Measurements from ENCODE around the gene MON2.
A peak's percentile ranks its signal among the peaks of the same experiment; 100 is the strongest.

Gene MON2

DNA sequence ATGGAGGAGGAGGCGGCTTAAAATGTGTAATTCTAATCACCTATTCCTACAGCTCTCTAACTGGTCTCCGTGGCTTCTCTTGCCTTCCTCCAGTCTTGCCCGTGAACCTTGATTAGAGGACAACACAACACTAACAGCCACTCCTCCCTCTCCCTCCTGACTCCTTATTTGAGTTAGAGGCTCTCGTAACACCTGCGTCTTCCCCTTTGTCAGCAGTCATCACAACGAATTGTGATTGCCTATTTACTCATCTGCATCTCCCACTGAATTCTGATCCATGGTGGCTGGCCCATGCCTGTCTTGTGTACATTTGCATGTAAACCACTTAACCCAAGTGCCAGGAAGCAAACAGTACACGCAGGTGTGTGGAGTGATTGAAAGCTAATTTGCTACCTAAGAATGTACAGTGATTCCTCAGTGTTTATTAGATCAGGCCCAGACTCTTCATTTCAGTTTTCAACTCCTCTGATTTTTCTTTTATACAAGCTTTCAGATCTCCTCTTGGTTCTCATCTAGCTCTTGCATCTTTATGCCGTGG lies 154.5 kb downstream of the MON2 start:
- Mint-ChIP-seq H3K27ac (no peak overlapping the region), H3K27me3 (peaks cover 4% of the 10 kb centered on the region), H3K4me1 (no peaks in the 10 kb centered on the region), H3K4me3 (no peak overlapping the region), H3K9me3 (no peaks in the 10 kb centered on the region), H3K36me3 (peaks cover 2% of the 10 kb centered on the region)
- no peak for DNase-seq
- CTCF ChIA-PET, result interaction anchor here (0.7 to 1.3 kb wide), 2 partner anchors 20 to 21 kb away, joined by 3 to 4 read pairs; no protein-coding TSS in a partner anchor

DNA sequence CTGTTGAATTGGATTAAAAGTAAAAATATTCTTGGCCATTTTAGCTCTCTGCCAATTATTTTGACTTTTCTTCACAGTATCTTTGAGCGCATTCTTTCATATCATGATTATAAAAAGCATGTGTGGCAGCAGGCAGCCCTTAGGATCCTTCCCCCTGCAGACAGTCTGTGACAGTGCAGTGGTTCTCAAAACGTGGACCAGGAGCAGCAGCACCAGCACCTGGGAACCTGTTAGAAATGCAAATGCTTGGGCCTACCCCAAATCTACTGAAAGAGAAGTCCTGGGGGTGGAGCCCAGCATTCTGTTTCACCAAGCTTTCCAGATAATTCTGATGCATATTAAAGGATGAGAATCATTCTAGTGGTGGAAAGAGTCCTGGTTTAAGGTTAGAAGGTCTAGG lies 155.6 kb downstream of the MON2 start:
- no peak overlapping the region for H3K4me3 Mint-ChIP-seq
- no peak for DNase-seq
- H3K9me3 Mint-ChIP-seq, result no peaks in the 10 kb centered on the region

DNA sequence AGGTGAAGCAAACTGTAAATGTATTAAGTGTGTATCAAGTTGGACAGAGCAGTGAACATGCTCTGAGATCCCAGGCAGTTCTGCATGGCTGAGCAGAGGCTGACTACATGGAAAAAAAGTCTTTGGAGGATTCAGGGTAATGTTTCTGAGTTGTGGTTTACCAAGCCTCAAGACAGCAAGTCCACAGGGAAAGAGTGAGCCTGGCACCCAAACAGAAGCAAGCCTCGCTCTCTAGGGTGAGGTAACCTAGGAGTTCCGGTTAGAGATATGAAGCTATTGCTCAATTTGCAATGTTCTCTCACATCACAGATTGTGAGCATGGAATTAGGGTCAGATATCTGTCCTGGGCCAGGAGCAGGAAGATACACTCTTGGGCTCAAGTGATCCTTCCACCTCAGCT lies 158.6 kb downstream of the MON2 start:
- CTCF ChIA-PET, result no interaction called here
- H3K27ac Mint-ChIP-seq, result no peak overlapping the region
- peaks cover 32% of the 10 kb centered on the region for H3K27me3 Mint-ChIP-seq
- no peak for DNase-seq
- no peaks in the 10 kb centered on the region for H3K4me1 Mint-ChIP-seq
- no peaks in the 10 kb centered on the region for H3K36me3 Mint-ChIP-seq
- no peak overlapping the region for H3K4me3 Mint-ChIP-seq
- H3K9me3 Mint-ChIP-seq, result no peaks in the 10 kb centered on the region

More for the DNA sequence above, 155.6 kb downstream of the MON2 start:
- no peaks in the 10 kb centered on the region for H3K4me1 Mint-ChIP-seq
- H3K27ac Mint-ChIP-seq, result no peak overlapping the region
- CTCF ChIA-PET, result interaction anchor here (1.3 kb wide), 1 partner anchor 19 kb away, joined by 4 read pairs; no protein-coding TSS in a partner anchor
- peaks cover 8% of the 10 kb centered on the region for H3K27me3 Mint-ChIP-seq
- no peaks in the 10 kb centered on the region for H3K36me3 Mint-ChIP-seq

DNA sequence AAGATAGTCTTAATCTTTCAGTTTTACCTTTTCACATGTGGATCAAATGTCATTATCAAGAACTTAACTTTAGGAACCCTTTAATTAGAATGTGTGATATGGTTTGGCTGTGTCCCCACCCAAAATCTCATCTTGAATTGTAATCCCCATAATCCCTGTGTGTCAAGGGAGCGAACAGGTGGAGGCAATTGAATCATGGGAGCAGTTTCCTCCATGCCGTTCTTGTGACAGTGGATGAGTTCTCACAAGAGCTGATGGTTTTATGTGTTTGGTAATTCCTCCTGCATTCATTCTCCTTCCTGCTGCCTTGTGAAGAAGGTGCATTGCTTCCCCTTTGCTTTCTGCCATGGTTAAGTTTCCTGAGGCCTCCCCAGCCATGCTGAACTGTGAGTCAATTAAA lies 160.6 kb downstream of the MON2 start:
- Mint-ChIP-seq H3K9me3 (no peaks in the 10 kb centered on the region), H3K4me1 (peaks cover 3% of the 10 kb centered on the region), H3K27ac (no peak overlapping the region), H3K4me3 (no peak overlapping the region), H3K36me3 (no peaks in the 10 kb centered on the region), H3K27me3 (peaks cover 51% of the 10 kb centered on the region)
- no peak for DNase-seq
- CTCF ChIA-PET, result interaction anchor here (0.6 to 1.1 kb wide), 3 partner anchors 9 to 191 kb away, joined by 3 to 4 read pairs (median 3); no protein-coding TSS in a partner anchor

DNA sequence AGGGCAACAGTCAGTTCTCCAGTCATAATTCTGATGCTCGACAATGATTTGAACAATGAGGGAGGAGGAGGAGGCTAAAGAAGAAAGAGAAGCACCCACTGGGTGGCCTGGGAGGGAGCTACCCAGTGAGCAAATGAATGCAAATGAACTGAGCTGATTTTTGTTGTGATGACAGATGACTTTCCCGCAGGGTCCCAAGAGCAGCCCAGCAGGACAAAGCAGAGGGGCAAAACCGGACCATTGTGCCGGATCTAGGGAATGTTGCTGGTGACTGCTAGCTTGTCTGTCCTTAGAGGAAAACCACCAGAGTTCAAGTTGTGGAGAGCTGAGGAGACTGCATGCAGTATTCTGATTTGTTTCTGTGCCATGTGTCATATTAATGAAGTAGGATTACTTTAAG lies 162.8 kb downstream of the MON2 start:
- CTCF ChIA-PET, result no interaction called here
- Mint-ChIP-seq H3K9me3 (no peaks in the 10 kb centered on the region), H3K4me3 (no peak overlapping the region), H3K27ac (no peak overlapping the region), H3K4me1 (peaks cover 10% of the 10 kb centered on the region), H3K36me3 (no peaks in the 10 kb centered on the region), H3K27me3 (peaks cover 73% of the 10 kb centered on the region)
- DNase-seq, result no peak

DNA sequence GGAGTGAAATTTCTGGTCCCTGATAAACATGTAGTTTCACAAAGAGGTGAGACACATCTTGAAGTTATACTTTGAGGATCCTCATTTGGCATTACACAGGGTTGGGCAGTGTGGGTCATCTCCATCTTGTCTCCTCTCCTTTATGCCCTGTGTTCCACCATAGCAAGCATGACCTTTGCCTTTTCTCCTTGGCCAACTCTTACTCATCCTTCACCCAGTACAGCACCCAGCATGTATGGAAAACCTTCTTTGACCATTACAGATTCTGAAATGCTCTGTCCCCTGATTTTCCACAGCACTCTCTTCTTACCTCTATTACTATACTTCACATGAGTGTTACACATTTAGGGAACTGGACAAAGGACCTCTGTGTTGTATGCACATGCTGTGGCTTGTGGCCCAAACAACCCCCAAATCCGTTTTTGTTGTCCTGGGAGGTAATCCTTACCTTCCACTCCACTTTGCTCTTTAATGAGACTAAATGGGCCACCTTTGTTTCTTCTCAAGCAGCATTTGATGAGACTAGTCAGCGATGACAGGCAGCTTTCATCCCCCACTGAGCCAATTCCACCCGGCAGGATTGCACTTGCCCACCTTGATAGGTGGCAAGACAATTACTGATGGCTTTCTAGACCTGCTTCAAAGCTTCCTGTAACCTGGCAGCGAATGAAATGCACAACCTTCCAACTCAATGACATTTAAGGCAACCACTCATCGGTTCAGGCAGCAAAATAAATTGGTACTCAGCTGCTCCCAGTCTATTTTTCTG lies 163.5 kb downstream of the MON2 start:
- CTCF ChIA-PET, result interaction anchor here (0.7 kb wide), 1 partner anchor 26 kb away, joined by 3 read pairs; no protein-coding TSS in a partner anchor
- Mint-ChIP-seq H3K4me1 (peaks cover 10% of the 10 kb centered on the region), H3K27me3 (peaks cover 76% of the 10 kb centered on the region), H3K9me3 (no peaks in the 10 kb centered on the region), H3K27ac (no peak overlapping the region), H3K4me3 (no peak overlapping the region), H3K36me3 (no peaks in the 10 kb centered on the region)
- DNase-seq, result no peak

DNA sequence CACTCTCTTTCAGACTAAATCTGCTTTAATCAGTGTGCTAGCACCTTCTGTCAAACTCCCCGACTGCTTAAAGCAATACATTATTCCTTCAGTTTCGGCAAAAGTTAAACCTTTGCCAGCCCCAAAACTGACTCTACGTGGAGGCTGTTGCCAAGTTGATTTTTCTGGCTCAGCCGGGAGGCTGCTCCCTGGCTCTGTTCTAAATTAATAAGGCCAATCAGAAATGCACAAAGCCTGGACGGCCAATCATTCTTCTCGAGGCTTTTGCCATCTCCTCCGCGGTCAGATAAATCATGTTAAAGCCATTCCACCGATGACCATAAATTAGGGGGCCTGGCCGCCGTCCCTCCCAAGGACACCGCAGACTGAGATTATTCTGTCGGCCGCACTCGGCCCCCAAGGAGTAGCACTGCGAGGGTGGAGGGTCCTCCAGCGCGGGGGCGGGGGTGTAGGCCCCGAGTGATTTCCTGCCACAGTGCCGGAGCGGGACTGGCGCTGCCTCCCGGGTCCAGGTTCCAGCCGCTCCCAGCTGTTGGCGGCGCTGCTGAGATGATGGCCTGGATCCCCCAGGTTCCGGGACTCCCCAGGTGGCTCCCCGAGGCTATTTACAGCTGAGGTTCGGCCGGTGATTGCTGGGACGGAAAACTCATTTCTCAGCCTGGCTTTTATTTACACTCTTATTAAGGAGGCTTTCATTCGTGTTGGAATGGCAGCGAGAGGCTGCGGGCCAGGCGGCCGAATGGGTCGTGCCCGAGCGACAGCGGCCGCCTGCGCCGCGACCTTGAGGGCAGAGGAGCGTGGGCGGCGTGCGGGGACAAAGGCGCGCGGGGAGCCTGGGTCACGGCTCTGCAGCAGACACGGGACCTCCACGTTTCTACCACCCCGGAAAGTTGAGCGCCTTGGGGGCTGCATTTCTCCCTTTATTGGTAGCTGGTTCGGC lies 165.1 kb downstream of the MON2 start:
- no peaks in the 10 kb centered on the region for H3K9me3 Mint-ChIP-seq
- peaks cover 10% of the 10 kb centered on the region for H3K4me1 Mint-ChIP-seq
- no peaks in the 10 kb centered on the region for H3K36me3 Mint-ChIP-seq
- DNase-seq, result peak; percentile 38
- no peak overlapping the region for H3K27ac Mint-ChIP-seq
- CTCF ChIA-PET, result interaction anchor here (0.9 kb wide), 1 partner anchor 9 kb away, joined by 3 read pairs; no protein-coding TSS in a partner anchor
- H3K4me3 Mint-ChIP-seq, result peak overlapping the region; percentile 61
- H3K27me3 Mint-ChIP-seq, result peaks cover 73% of the 10 kb centered on the region

DNA sequence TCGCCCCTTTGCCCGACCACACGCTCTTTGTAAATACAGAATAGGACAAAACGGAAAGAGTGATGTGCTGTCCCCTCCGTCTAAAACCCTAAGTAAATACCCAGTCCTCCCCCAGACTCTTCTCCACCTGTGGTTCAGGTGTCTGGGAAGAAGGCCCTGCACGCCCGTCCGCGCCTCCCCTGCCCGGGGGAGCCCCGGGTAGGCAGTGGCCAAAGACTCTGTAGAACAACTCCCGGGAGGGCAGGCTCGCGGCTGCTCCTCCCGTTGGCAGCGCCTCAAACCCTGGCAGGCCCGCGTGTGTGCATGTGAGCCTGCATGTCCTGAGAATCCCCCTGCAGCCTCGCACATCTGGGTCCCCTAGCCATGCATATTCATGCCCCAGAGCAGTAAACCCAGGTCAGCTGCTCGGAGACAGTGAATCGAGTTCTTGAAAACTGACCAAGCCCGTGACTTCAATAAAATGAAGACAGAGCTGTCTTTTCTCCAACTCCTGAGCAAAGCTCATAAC lies 165.8 kb downstream of the MON2 start:
- H3K27me3 Mint-ChIP-seq, result peaks cover 78% of the 10 kb centered on the region
- H3K4me1 Mint-ChIP-seq, result peaks cover 10% of the 10 kb centered on the region
- CTCF ChIA-PET, result interaction anchor here (0.9 kb wide), 1 partner anchor 8 kb away, joined by 3 read pairs; no protein-coding TSS in a partner anchor
- no peak overlapping the region for H3K27ac Mint-ChIP-seq
- H3K9me3 Mint-ChIP-seq, result no peaks in the 10 kb centered on the region
- H3K4me3 Mint-ChIP-seq, result peak overlapping the region; percentile 61
- DNase-seq, result no peak
- H3K36me3 Mint-ChIP-seq, result no peaks in the 10 kb centered on the region

DNA sequence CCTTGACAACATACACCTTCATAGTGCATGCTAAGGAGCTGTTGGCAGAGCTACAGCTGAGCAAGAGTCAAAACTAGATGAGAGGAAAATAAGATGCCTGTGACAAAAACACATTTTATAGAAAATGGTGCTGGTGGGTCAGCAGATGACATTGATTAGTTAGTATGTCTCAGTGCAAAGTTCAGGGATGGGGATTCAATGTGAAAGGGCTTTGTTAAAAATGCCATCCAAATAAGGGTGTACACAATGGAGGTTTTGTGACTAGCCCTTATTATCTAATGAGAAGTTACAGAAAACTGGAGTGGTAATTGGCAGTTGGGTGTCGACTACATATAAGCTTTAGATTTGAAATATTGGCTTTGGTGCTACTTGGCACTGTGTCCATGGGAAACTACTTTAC lies 169.0 kb downstream of the MON2 start:
- DNase-seq, result no peak
- CTCF ChIA-PET, result no interaction called here
- peaks cover 10% of the 10 kb centered on the region for H3K4me1 Mint-ChIP-seq
- H3K9me3 Mint-ChIP-seq, result no peaks in the 10 kb centered on the region
- H3K4me3 Mint-ChIP-seq, result no peak overlapping the region
- H3K27ac Mint-ChIP-seq, result no peak overlapping the region
- H3K27me3 Mint-ChIP-seq, result peaks cover 50% of the 10 kb centered on the region
- H3K36me3 Mint-ChIP-seq, result no peaks in the 10 kb centered on the region

DNA sequence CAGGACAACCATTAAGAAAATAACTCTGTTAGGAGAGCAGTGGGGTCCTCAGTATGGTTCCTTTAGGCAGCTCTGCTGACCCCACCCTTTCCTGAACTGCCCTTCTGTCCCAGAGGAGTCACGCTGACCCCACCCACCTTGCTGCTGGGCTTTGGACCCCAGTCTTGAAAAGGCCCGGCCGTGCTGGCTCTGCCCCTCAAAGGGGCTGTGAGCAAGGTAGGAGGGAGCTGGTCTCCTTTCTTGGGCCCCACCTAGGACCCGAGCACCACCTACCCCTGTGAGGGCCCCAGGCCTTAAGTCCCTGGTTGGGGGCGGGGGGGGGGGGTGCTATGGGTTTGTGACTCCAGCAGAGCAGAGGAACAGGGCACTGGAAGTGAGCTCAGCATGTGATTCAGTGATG lies 171.1 kb downstream of the MON2 start:
- Mint-ChIP-seq H3K4me3 (no peak overlapping the region), H3K4me1 (peaks cover 14% of the 10 kb centered on the region), H3K27ac (no peak overlapping the region), H3K9me3 (no peaks in the 10 kb centered on the region), H3K36me3 (no peaks in the 10 kb centered on the region), H3K27me3 (peaks cover 31% of the 10 kb centered on the region)
- no peak for DNase-seq
- CTCF ChIA-PET, result no interaction called here

DNA sequence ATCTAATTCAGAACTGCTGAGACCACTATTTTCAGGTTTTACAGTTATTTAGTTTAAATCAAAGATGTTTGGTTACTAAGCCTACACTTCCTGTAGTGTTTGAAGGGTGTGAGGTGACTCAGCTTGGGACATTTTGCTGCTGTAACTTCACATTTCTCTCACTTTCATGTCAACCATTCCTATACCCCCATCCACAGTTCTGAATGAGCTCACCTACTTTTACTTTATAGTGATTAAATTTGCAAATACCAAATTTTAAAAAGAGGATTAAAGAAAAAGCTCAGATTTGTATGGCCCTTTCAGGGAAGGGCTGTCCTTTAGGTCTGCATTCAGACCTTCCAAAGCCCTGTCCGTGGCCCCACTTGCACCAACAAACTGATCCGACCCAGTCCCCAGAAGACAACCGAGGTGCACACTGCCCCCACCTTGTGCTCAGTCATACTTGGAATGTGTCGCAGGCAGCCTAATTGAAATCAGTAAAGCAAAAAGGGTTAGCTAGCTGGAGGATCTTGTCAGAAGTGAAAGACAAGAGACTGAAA lies 174.4 kb downstream of the MON2 start:
- no peak overlapping the region for H3K4me3 Mint-ChIP-seq
- no peaks in the 10 kb centered on the region for H3K9me3 Mint-ChIP-seq
- H3K36me3 Mint-ChIP-seq, result no peaks in the 10 kb centered on the region
- no peak for DNase-seq
- peaks cover 10% of the 10 kb centered on the region for H3K4me1 Mint-ChIP-seq
- CTCF ChIA-PET, result interaction anchor here (0.9 to 1.5 kb wide), 4 partner anchors 9 to 153 kb away, joined by 3 to 4 read pairs (median 4); no protein-coding TSS in a partner anchor
- peaks cover 11% of the 10 kb centered on the region for H3K27me3 Mint-ChIP-seq
- H3K27ac Mint-ChIP-seq, result no peak overlapping the region

DNA sequence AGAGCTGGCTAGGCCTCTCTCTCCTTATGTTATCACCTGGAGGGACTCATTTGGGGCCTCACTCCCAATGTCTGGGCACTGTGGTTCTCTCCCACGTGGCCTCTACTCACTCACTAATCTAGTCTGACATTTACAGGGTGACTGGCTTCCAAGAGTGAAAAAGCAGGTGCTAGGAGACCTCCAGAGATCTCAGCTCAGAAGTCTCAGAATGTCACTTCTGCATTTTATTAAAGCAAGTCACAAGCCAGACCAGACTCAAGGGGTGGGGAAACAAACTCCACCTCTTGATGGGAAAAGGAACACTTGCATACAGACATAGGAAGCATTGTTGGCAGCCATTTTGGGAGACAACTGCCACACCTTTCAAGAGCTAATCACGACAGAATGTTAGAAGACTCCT lies 175.9 kb downstream of the MON2 start:
- CTCF ChIA-PET, result interaction anchor here (0.7 kb wide), 1 partner anchor 21 kb away, joined by 3 read pairs; no protein-coding TSS in a partner anchor
- Mint-ChIP-seq H3K27me3 (no peaks in the 10 kb centered on the region), H3K27ac (no peak overlapping the region), H3K4me3 (no peak overlapping the region), H3K9me3 (no peaks in the 10 kb centered on the region), H3K4me1 (peaks cover 10% of the 10 kb centered on the region), H3K36me3 (no peaks in the 10 kb centered on the region)
- DNase-seq, result no peak

DNA sequence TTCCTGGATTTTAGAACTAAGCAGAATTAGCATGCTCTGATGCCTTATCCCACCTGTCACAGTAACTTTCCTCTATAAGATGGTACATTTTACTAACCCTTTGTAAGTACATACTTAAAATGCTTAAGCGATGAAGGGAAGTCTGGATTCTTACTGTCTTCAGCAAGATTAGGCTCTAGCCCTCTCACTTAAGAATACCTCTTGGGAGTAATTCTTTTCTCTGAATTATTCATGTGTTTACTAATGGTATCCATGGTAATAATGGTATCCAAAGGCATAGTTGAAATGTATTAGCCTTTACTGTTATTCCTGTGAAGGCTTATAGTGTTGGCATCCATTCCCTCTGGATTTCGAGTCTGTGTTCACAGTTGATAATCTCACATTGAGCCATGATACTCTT lies 176.9 kb downstream of the MON2 start:
- no peak overlapping the region for H3K4me3 Mint-ChIP-seq
- H3K36me3 Mint-ChIP-seq, result no peaks in the 10 kb centered on the region
- CTCF ChIA-PET, result no interaction called here

DNA sequence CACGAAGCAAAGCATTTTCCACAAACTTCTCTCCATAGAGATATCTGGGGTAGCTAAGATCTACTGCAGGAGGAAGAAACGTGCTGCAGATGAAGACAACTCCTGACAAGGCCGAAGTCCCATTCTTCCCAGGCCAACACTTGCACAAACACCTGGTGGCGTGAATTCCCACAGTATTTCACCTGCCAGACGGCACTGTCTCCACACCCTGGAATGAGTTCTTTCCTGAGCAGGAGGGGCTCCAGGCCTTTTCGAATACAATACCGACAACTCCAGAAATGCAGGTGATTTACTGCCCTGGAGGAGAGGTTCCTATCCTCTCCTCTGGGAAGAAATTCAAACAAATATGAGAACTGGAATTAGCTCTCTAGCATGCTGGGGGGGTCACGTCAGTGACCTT lies 179.9 kb downstream of the MON2 start:
- CTCF ChIA-PET, result no interaction called here
- no peak overlapping the region for H3K4me3 Mint-ChIP-seq
- H3K36me3 Mint-ChIP-seq, result no peaks in the 10 kb centered on the region

More for the DNA sequence above, 176.9 kb downstream of the MON2 start:
- Mint-ChIP-seq H3K9me3 (no peaks in the 10 kb centered on the region), H3K4me1 (peaks cover 10% of the 10 kb centered on the region), H3K27ac (no peak overlapping the region), H3K27me3 (no peaks in the 10 kb centered on the region)
- no peak for DNase-seq

More for the DNA sequence above, 179.9 kb downstream of the MON2 start:
- Mint-ChIP-seq H3K27ac (no peak overlapping the region), H3K27me3 (no peaks in the 10 kb centered on the region), H3K4me1 (peaks cover 1% of the 10 kb centered on the region), H3K9me3 (no peaks in the 10 kb centered on the region)
- DNase-seq, result no peak
